PC-3 (cell line): ENCODE measurements around the gene AUTS2. TPM values are rescaled to one million over a fixed set of nuclear protein-coding genes. Genes with fewer than 3 reads are reported as not detected.

Source experiments
- ATAC-seq: fragments of 200-7000 bp; cut with Tn5 transposase; 2 replicates; pipeline ENCODE4 v1.9.1; 2020; ENCODE audit warnings: mild to moderate bottlenecking, moderate library complexity
- BruUV-seq: library from RNA; stranded (reverse); fragments of 400-500 nt; replicated peaks from 2 replicates; lab custom pipeline; 2021; lab: Mats Ljungman, UMichigan
- CTCF ChIA-PET: fragments of 300-600 bp; sonication (Branson Sonifier 250); formaldehyde crosslinking; loops from one replicate; lab custom pipeline; 2022; ENCODE audit warnings: antibody characterized with exemption; lab: Charles Lee
- POLR2A ChIA-PET: fragments of 300-600 bp; sonication (Branson Sonifier 250); formaldehyde crosslinking; loops from one replicate; lab custom pipeline; 2022; ENCODE audit warnings: antibody characterized with exemption; ENCODE audit not compliant: unreplicated experiment; lab: Charles Lee
- DNase-seq: peaks from one replicate; pipeline ENCODE4 v3.0.0-alpha.2; 2015
- H2AFZ ChIP-seq: fragments of 300-600 bp; sonication (generic); 2 replicates; pipeline ENCODE4 v1.6.0; 2016; ENCODE audit warnings: antibody characterized with exemption, low read length
- H3F3A ChIP-seq: fragments of 300-600 bp; sonication (generic); one replicate; pipeline ENCODE4 v1.6.0; 2017; ENCODE audit warnings: antibody characterized with exemption, low read length, control low read depth, mild to moderate bottlenecking; ENCODE audit not compliant: unreplicated experiment
- H3K27ac ChIP-seq: fragments of 300-600 bp; sonication (generic); 2 replicates; pipeline ENCODE4 v1.5.1; 2016; ENCODE audit warnings: mild to moderate bottlenecking, low read length
- H3K27me3 ChIP-seq: fragments of 300-600 bp; sonication (generic); 2 replicates; pipeline ENCODE4 v1.6.1; 2016; ENCODE audit warnings: low read length, mixed read lengths
- H3K36me3 ChIP-seq: fragments of 300-600 bp; sonication (generic); 2 replicates; pipeline ENCODE4 v1.6.1; 2016; ENCODE audit warnings: low read depth, mixed run types, low read length, mixed read lengths
- H3K4me1 ChIP-seq: fragments of 300-600 bp; sonication (generic); 2 replicates; pipeline ENCODE4 v1.5.1; 2016; ENCODE audit warnings: low read length; ENCODE audit not compliant: insufficient read depth
- H3K4me2 ChIP-seq: fragments of 300-600 bp; sonication (generic); 2 replicates; pipeline ENCODE4 v1.6.0; 2016; ENCODE audit warnings: low read length
- H3K4me3 ChIP-seq: fragments of 300-600 bp; sonication (generic); 2 replicates; pipeline ENCODE4 v1.5.1; 2016; ENCODE audit warnings: mild to moderate bottlenecking, low read length, mixed read lengths
- H3K79me2 ChIP-seq: fragments of 300-600 bp; sonication (generic); 2 replicates; pipeline ENCODE4 v1.6.1; 2017; ENCODE audit warnings: low read length, mixed read lengths
- H3K9ac ChIP-seq: fragments of 300-600 bp; sonication (generic); 2 replicates; pipeline ENCODE4 v1.6.0; 2016; ENCODE audit warnings: mild to moderate bottlenecking, low read length
- H3K9me2 ChIP-seq: fragments of 300-600 bp; sonication (generic); replicated peaks from 2 replicates; pipeline ENCODE4 v1.6.1; 2016; ENCODE audit warnings: mixed run types, low read length, mixed read lengths
- H3K9me3 ChIP-seq: fragments of 300-600 bp; sonication (generic); 2 replicates; pipeline ENCODE4 v1.6.1; 2016; ENCODE audit warnings: low read length, mixed read lengths
- H4K20me1 ChIP-seq: fragments of 300-600 bp; sonication (generic); 2 replicates; pipeline ENCODE4 v1.6.1; 2016; ENCODE audit warnings: low read length, mixed read lengths
- CTCF ChIP-seq: fragments of 300-600 bp; sonication (generic); conservative IDR thresholded peaks from 2 replicates; pipeline ENCODE4 v1.5.1; 2017; ENCODE audit warnings: antibody characterized with exemption, low read depth, mild to moderate bottlenecking, low read length
- EZH2 ChIP-seq: fragments of 300-600 bp; sonication (generic); IDR thresholded peaks from one replicate; pipeline ENCODE4 v1.6.1; 2017; ENCODE audit warnings: antibody characterized with exemption, mild to moderate bottlenecking, low read length; ENCODE audit not compliant: unreplicated experiment
- EZH2phosphoT487 ChIP-seq: fragments of 300-600 bp; sonication (generic); IDR thresholded peaks from 2 replicates; pipeline ENCODE4 v1.6.1; 2018; ENCODE audit warnings: mild to moderate bottlenecking, antibody characterized with exemption, low read length, borderline replicate concordance
- intact Hi-C: fragments of 100-400 bp; cut with micrococcal nuclease; formaldehyde crosslinking; loops from 2 replicates; pipeline ENCODE4 v1.9.0; 2023
- total RNA-seq: library from RNA; depleted of rRNA; stranded (reverse); fragments of >200 nt; gene quantifications from 2 replicates; pipeline ENCODE4 v1.2.3, GENCODE V29; 2014

AUTS2 gene
- total RNA-seq, 1 experiment from 2014 or later, result not detected

- Histone ChIP-seq H3K27ac (no peak overlapping the region), H3K9ac (no peak overlapping the region), H4K20me1 (no peaks in the 10 kb centered on the region), H2AFZ (no peak overlapping the region), H3K9me2 (no peaks in the 10 kb centered on the region), H3K79me2 (no peaks in the 10 kb centered on the region), H3F3A (no peaks in the 10 kb centered on the region), H3K27me3 (no peaks in the 10 kb centered on the region), H3K36me3 (no peaks in the 10 kb centered on the region), H3K4me1 (no peaks in the 10 kb centered on the region), H3K4me2 (no peak overlapping the region), H3K4me3 (no peak overlapping the region), H3K9me3 (0 out of 2 replicates have a peak, but pooled peaks cover 4% of the 10 kb centered on the region)
- intact Hi-C loops, result no loop called here
- BruUV-seq, result no TSS peak
- DNase-seq (no peak), ATAC-seq (no peak)
- no peak for TF ChIP-seq EZH2
- TF ChIP-seq EZH2phosphoT487, result no peak
- TF ChIP-seq CTCF, result no peak
- ChIA-PET POLR2A (no interaction called here), CTCF (no interaction called here)
These were observed 499.9 kb downstream of the AUTS2 start for GRCh38 chr7:70098133-70098561.

GRCh38 chr7:70098905-70099672 lies 500.8 kb downstream of the AUTS2 start:
- DNase-seq (no peak), ATAC-seq (no peak)
- Histone ChIP-seq H3K9ac (no peak overlapping the region), H3F3A (no peaks in the 10 kb centered on the region), H3K9me2 (no peaks in the 10 kb centered on the region), H2AFZ (no peak overlapping the region), H3K27ac (no peak overlapping the region), H3K4me2 (no peak overlapping the region), H3K4me1 (no peaks in the 10 kb centered on the region), H3K27me3 (no peaks in the 10 kb centered on the region), H3K4me3 (no peak overlapping the region), H3K79me2 (no peaks in the 10 kb centered on the region), H4K20me1 (no peaks in the 10 kb centered on the region), H3K36me3 (no peaks in the 10 kb centered on the region), H3K9me3 (0 out of 2 replicates have a peak, but pooled peaks cover 4% of the 10 kb centered on the region)
- CTCF ChIA-PET, result no interaction called here
- intact Hi-C loops, result no loop called here
- BruUV-seq, result no TSS peak
- TF ChIP-seq EZH2 (no peak), CTCF (no peak), EZH2phosphoT487 (no peak)
- POLR2A ChIA-PET, result no interaction called here

- intact Hi-C loops, result no loop called here
These were observed 506.0 kb downstream of the AUTS2 start for GRCh38 chr7:70104243-70104642.

More at GRCh38 chr7:70104243-70104642, 506.0 kb downstream of the AUTS2 start:
- Histone ChIP-seq H3K4me1 (no peaks in the 10 kb centered on the region), H3K27ac (no peak overlapping the region), H3K9me2 (no peaks in the 10 kb centered on the region), H3K9ac (no peak overlapping the region), H4K20me1 (no peaks in the 10 kb centered on the region), H2AFZ (no peak overlapping the region), H3K9me3 (no peaks in the 10 kb centered on the region), H3K4me2 (no peak overlapping the region), H3K79me2 (no peaks in the 10 kb centered on the region), H3K27me3 (no peaks in the 10 kb centered on the region), H3K36me3 (no peaks in the 10 kb centered on the region), H3K4me3 (no peak overlapping the region), H3F3A (no peaks in the 10 kb centered on the region)
- TF ChIP-seq CTCF, result no peak
- ATAC-seq, result no peak
- ChIA-PET POLR2A (no interaction called here), CTCF (no interaction called here)
- no TSS peak for BruUV-seq
- DNase-seq, result no peak
